Measurements from ENCODE around the gene PSMD9. TPM values are rescaled to one million over a fixed set of nuclear protein-coding genes. Genes with fewer than 3 reads are reported as not detected.

Gene PSMD9
- total and polyA plus RNA-seq, 4 donors: 39.0 to 57.6 (median 51.2) TPM

GRCh38 chr12:121943926-121944325 is 55.3 kb downstream of the PSMD9 start:
- H3K36me3 ChIP-seq (ENCODE audit: control insufficient read depth in 4 of 4, insufficient read depth in 3 of 4, low read depth in 1 of 4, low read length in 3 of 4): peaks cover 0 to 3% (median 0%) of the 10 kb centered on the region in 4 donors
- TF ChIP-seq, protein P1, sequence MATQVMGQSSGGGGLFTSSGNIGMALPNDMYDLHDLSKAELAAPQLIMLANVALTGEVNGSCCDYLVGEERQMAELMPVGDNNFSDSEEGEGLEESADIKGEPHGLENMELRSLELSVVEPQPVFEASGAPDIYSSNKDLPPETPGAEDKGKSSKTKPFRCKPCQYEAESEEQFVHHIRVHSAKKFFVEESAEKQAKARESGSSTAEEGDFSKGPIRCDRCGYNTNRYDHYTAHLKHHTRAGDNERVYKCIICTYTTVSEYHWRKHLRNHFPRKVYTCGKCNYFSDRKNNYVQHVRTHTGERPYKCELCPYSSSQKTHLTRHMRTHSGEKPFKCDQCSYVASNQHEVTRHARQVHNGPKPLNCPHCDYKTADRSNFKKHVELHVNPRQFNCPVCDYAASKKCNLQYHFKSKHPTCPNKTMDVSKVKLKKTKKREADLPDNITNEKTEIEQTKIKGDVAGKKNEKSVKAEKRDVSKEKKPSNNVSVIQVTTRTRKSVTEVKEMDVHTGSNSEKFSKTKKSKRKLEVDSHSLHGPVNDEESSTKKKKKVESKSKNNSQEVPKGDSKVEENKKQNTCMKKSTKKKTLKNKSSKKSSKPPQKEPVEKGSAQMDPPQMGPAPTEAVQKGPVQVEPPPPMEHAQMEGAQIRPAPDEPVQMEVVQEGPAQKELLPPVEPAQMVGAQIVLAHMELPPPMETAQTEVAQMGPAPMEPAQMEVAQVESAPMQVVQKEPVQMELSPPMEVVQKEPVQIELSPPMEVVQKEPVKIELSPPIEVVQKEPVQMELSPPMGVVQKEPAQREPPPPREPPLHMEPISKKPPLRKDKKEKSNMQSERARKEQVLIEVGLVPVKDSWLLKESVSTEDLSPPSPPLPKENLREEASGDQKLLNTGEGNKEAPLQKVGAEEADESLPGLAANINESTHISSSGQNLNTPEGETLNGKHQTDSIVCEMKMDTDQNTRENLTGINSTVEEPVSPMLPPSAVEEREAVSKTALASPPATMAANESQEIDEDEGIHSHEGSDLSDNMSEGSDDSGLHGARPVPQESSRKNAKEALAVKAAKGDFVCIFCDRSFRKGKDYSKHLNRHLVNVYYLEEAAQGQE (IDR thresholded peaks at IDR 0.05): no peak
- H3K9me3 ChIP-seq (ENCODE audit: control insufficient read depth in 4 of 4, low read length in 3 of 4): no peaks in the 10 kb centered on the region
- H3K4me3 ChIP-seq (ENCODE audit: low read depth in 1 of 3, low read length in 3 of 3): no peak overlapping the region
- H3K27me3 ChIP-seq (ENCODE audit: control insufficient read depth in 4 of 4, insufficient read depth in 4 of 4, low read length in 3 of 4): no peaks in the 10 kb centered on the region
- H3K4me1 ChIP-seq (ENCODE audit: control insufficient read depth in 4 of 4, insufficient read depth in 4 of 4, low read length in 3 of 4): no peaks in the 10 kb centered on the region
- DNase-seq (ENCODE audit: low spot score): no peak
- no peak overlapping the region for H3K9ac ChIP-seq (ENCODE audit: low read depth in 1 of 2, low read length in 2 of 2)
- no peak overlapping the region for H3K27ac ChIP-seq (ENCODE audit: low read depth in 1 of 2, low read length in 2 of 2)

GRCh38 chr12:121946313-121947025 is 57.9 kb downstream of the PSMD9 start:
- no peak for DNase-seq (ENCODE audit: low spot score)
- Histone ChIP-seq H3K36me3 (ENCODE audit: control insufficient read depth in 4 of 4, insufficient read depth in 3 of 4, low read depth in 1 of 4, low read length in 3 of 4) (peaks cover 0 to 3% (median 0%) of the 10 kb centered on the region in 4 donors), H3K27me3 (ENCODE audit: control insufficient read depth in 4 of 4, insufficient read depth in 4 of 4, low read length in 3 of 4) (no peaks in the 10 kb centered on the region), H3K4me1 (ENCODE audit: control insufficient read depth in 4 of 4, insufficient read depth in 4 of 4, low read length in 3 of 4) (no peaks in the 10 kb centered on the region), H3K9ac (ENCODE audit: low read depth in 1 of 2, low read length in 2 of 2) (no peak overlapping the region), H3K9me3 (ENCODE audit: control insufficient read depth in 4 of 4, low read length in 3 of 4) (no peaks in the 10 kb centered on the region), H3K4me3 (ENCODE audit: low read depth in 1 of 3, low read length in 3 of 3) (no peak overlapping the region), H3K27ac (ENCODE audit: low read depth in 1 of 2, low read length in 2 of 2) (no peak overlapping the region)
- no peak for TF ChIP-seq RAD21 (IDR thresholded peaks at IDR 0.05)
- no peak for TF ChIP-seq SP1 (IDR thresholded peaks at IDR 0.05)
- TF ChIP-seq HNF4A (conservative IDR thresholded peaks at IDR 0.05): no peak
- no peak for TF ChIP-seq HNF4G (IDR thresholded peaks at IDR 0.05)
- TF ChIP-seq EGR1 (IDR thresholded peaks at IDR 0.05; ENCODE audit: low read depth in 2 of 2): no peak
- TF ChIP-seq, protein P2, sequence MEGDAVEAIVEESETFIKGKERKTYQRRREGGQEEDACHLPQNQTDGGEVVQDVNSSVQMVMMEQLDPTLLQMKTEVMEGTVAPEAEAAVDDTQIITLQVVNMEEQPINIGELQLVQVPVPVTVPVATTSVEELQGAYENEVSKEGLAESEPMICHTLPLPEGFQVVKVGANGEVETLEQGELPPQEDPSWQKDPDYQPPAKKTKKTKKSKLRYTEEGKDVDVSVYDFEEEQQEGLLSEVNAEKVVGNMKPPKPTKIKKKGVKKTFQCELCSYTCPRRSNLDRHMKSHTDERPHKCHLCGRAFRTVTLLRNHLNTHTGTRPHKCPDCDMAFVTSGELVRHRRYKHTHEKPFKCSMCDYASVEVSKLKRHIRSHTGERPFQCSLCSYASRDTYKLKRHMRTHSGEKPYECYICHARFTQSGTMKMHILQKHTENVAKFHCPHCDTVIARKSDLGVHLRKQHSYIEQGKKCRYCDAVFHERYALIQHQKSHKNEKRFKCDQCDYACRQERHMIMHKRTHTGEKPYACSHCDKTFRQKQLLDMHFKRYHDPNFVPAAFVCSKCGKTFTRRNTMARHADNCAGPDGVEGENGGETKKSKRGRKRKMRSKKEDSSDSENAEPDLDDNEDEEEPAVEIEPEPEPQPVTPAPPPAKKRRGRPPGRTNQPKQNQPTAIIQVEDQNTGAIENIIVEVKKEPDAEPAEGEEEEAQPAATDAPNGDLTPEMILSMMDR (IDR thresholded peaks at IDR 0.05; ENCODE audit: low read depth, low read length, missing input control): no peak
- TF ChIP-seq GABPA (IDR thresholded peaks at IDR 0.05 in 1 of 2, conservative IDR thresholded peaks at IDR 0.05 in 1 of 2): no peak
- TF ChIP-seq, protein P3, sequence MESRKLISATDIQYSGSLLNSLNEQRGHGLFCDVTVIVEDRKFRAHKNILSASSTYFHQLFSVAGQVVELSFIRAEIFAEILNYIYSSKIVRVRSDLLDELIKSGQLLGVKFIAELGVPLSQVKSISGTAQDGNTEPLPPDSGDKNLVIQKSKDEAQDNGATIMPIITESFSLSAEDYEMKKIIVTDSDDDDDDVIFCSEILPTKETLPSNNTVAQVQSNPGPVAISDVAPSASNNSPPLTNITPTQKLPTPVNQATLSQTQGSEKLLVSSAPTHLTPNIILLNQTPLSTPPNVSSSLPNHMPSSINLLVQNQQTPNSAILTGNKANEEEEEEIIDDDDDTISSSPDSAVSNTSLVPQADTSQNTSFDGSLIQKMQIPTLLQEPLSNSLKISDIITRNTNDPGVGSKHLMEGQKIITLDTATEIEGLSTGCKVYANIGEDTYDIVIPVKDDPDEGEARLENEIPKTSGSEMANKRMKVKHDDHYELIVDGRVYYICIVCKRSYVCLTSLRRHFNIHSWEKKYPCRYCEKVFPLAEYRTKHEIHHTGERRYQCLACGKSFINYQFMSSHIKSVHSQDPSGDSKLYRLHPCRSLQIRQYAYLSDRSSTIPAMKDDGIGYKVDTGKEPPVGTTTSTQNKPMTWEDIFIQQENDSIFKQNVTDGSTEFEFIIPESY (IDR thresholded peaks at IDR 0.05): no peak
- TF ChIP-seq ATF3 (IDR thresholded peaks at IDR 0.05): no peak
- TF ChIP-seq JUND (IDR thresholded peaks at IDR 0.05): no peak
- TF ChIP-seq NR2F2 (IDR thresholded peaks at IDR 0.05): no peak
- TF ChIP-seq MAX (IDR thresholded peaks at IDR 0.05): no peak
- no peak for TF ChIP-seq YY1 (IDR thresholded peaks at IDR 0.05)
- TF ChIP-seq TAF1 (conservative IDR thresholded peaks at IDR 0.05): no peak
- no peak for TF ChIP-seq FOXA1 (IDR thresholded peaks at IDR 0.05)
- TF ChIP-seq FOXA2 (IDR thresholded peaks at IDR 0.05): no peak
- no peak for TF ChIP-seq RXRA (IDR thresholded peaks at IDR 0.05)
- TF ChIP-seq, protein P1 (IDR thresholded peaks at IDR 0.05): no peak
- 95% methylated on average over 2 of the region's 2 CpGs for WGBS
